Mesenchymal stem cell (in vitro differentiated cells and primary cell): ENCODE measurements around the gene UPF2. TPM values are rescaled to one million over a fixed set of nuclear protein-coding genes. Genes with fewer than 3 reads are reported as not detected.
A peak's percentile ranks its signal among the peaks of the same experiment; 100 is the strongest.

ENCODE experiments used
- DNase-seq: peaks from one replicate; pipeline ENCODE4 v3.0.0-alpha.2; 2013
- H2AFZ ChIP-seq: one replicate; pipeline ENCODE4 v1.6.1; 2013; ENCODE audit warnings: low read depth, mild to moderate bottlenecking, control low read depth, inconsistent platforms, low read length, moderate library complexity
- H2AK5ac ChIP-seq: 2 replicates; pipeline ENCODE4 v1.6.1; 2013; ENCODE audit warnings: low read length, moderate library complexity, mild to moderate bottlenecking, inconsistent platforms; ENCODE audit not compliant: severe bottlenecking
- H2BK120ac ChIP-seq: one replicate; pipeline ENCODE4 v1.6.1; 2013; ENCODE audit warnings: low read depth, mild to moderate bottlenecking, inconsistent platforms, low read length, moderate library complexity
- H2BK12ac ChIP-seq, 2 experiments: one replicate each; pipeline ENCODE4 v1.6.1; 2013; ENCODE audit warnings: inconsistent platforms in 2 of 2, low read length in 2 of 2, mild to moderate bottlenecking in 2 of 2, moderate library complexity in 2 of 2, control low read depth in 1 of 2
- H2BK15ac ChIP-seq: one replicate; pipeline ENCODE4 v1.6.1; 2013; ENCODE audit warnings: mild to moderate bottlenecking, low read depth, inconsistent platforms; ENCODE audit not compliant: poor library complexity, severe bottlenecking
- H2BK5ac ChIP-seq: 2 replicates; pipeline ENCODE4 v1.6.1; 2013; ENCODE audit warnings: low read depth, mild to moderate bottlenecking, low read length, control low read depth, inconsistent platforms; ENCODE audit not compliant: poor library complexity, severe bottlenecking
- H3K14ac ChIP-seq, 2 experiments: one replicate each; pipeline ENCODE4 v1.6.1; 2013; ENCODE audit warnings: inconsistent platforms in 2 of 2, low read length in 2 of 2, control low read depth in 1 of 2, mild to moderate bottlenecking in 1 of 2, moderate library complexity in 1 of 2
- H3K18ac ChIP-seq, 2 experiments: one replicate each; pipeline ENCODE4 v1.6.1; 2013; ENCODE audit warnings: inconsistent platforms in 2 of 2, low read length in 2 of 2, control low read depth in 1 of 2, low read depth in 1 of 2, mild to moderate bottlenecking in 1 of 2
- H3K23ac ChIP-seq, 2 experiments: one replicate each; pipeline ENCODE4 v1.6.1; 2013; ENCODE audit warnings: inconsistent platforms in 2 of 2, low read length in 2 of 2, mild to moderate bottlenecking in 2 of 2, moderate library complexity in 2 of 2, control low read depth in 1 of 2
- H3K27ac ChIP-seq: 2 replicates; pipeline ENCODE4 v1.5.1; 2013; ENCODE audit warnings: mild to moderate bottlenecking, moderate library complexity, low read length, control low read depth, inconsistent platforms; ENCODE audit not compliant: poor library complexity, severe bottlenecking
- H3K27me3 ChIP-seq, 2 experiments: 2 replicates each; pipeline versions ENCODE4 v1.6.1 to v1.7.0; 2013; ENCODE audit warnings: low read length in 2 of 2, mild to moderate bottlenecking in 2 of 2, moderate library complexity in 2 of 2, control low read depth in 1 of 2, inconsistent platforms in 1 of 2; ENCODE audit not compliant: control insufficient read depth in 1 of 2, insufficient read depth in 1 of 2
- H3K36me3 ChIP-seq, 2 experiments: 2 replicates each; pipeline versions ENCODE4 v1.6.1 to v1.7.0; 2013; ENCODE audit warnings: low read length in 2 of 2, control low read depth in 1 of 2, inconsistent platforms in 1 of 2, low read depth in 1 of 2, mild to moderate bottlenecking in 1 of 2; ENCODE audit not compliant: insufficient read depth in 2 of 2, control insufficient read depth in 1 of 2
- H3K4ac ChIP-seq, 2 experiments: one replicate each; pipeline ENCODE4 v1.6.1; 2013; ENCODE audit warnings: inconsistent platforms in 2 of 2, low read length in 2 of 2, mild to moderate bottlenecking in 2 of 2, moderate library complexity in 2 of 2, control low read depth in 1 of 2, low read depth in 1 of 2
- H3K4me1 ChIP-seq: 2 replicates; pipeline ENCODE4 v1.6.1; 2013; ENCODE audit warnings: low read depth, low read length, control low read depth; ENCODE audit not compliant: control insufficient read depth, insufficient read depth
- H3K4me2 ChIP-seq: 2 replicates; pipeline ENCODE4 v1.6.1; 2013; ENCODE audit warnings: low read length, mild to moderate bottlenecking, inconsistent platforms; ENCODE audit not compliant: poor library complexity, severe bottlenecking
- H3K4me3 ChIP-seq, 2 experiments: 2 replicates each; pipeline versions ENCODE4 v1.5.1 to v1.7.0; 2013; ENCODE audit warnings: low read length in 2 of 2, mild to moderate bottlenecking in 2 of 2, control low read depth in 1 of 2, low read depth in 1 of 2; ENCODE audit not compliant: insufficient read depth in 1 of 2
- H3K79me1 ChIP-seq: replicated peaks from 2 replicates; pipeline ENCODE4 v1.6.1; 2013; ENCODE audit warnings: mild to moderate bottlenecking, control low read depth, low read length, inconsistent platforms; ENCODE audit not compliant: poor library complexity, severe bottlenecking
- H3K9ac ChIP-seq: 2 replicates; pipeline ENCODE4 v1.7.0; 2013; ENCODE audit warnings: mild to moderate bottlenecking, low read length, moderate library complexity
- H3K9me3 ChIP-seq: 2 replicates; pipeline ENCODE4 v1.7.0; 2013; ENCODE audit warnings: mild to moderate bottlenecking, low read length; ENCODE audit not compliant: control insufficient read depth
- H4K8ac ChIP-seq: one replicate; pipeline ENCODE4 v1.6.1; 2013; ENCODE audit warnings: inconsistent platforms, mild to moderate bottlenecking, low read length, moderate library complexity
- H4K91ac ChIP-seq: one replicate; pipeline ENCODE4 v1.6.1; 2013; ENCODE audit warnings: mild to moderate bottlenecking, low read length, inconsistent platforms
- WGBS: methylation state at CpG from one replicate; pipeline ENCODE4 v1.1.7; 2013; ENCODE audit warnings: mixed read lengths; 5-methylcytosine and 5-hydroxymethylcytosine counted together
- polyA plus RNA-seq, 2 experiments: library from polyadenylated mRNA; stranded (reverse); fragments of 200-250 nt; gene quantifications; one replicate each; pipeline ENCODE4 v1.2.3, GENCODE V29; 2013

Gene UPF2, protein sequence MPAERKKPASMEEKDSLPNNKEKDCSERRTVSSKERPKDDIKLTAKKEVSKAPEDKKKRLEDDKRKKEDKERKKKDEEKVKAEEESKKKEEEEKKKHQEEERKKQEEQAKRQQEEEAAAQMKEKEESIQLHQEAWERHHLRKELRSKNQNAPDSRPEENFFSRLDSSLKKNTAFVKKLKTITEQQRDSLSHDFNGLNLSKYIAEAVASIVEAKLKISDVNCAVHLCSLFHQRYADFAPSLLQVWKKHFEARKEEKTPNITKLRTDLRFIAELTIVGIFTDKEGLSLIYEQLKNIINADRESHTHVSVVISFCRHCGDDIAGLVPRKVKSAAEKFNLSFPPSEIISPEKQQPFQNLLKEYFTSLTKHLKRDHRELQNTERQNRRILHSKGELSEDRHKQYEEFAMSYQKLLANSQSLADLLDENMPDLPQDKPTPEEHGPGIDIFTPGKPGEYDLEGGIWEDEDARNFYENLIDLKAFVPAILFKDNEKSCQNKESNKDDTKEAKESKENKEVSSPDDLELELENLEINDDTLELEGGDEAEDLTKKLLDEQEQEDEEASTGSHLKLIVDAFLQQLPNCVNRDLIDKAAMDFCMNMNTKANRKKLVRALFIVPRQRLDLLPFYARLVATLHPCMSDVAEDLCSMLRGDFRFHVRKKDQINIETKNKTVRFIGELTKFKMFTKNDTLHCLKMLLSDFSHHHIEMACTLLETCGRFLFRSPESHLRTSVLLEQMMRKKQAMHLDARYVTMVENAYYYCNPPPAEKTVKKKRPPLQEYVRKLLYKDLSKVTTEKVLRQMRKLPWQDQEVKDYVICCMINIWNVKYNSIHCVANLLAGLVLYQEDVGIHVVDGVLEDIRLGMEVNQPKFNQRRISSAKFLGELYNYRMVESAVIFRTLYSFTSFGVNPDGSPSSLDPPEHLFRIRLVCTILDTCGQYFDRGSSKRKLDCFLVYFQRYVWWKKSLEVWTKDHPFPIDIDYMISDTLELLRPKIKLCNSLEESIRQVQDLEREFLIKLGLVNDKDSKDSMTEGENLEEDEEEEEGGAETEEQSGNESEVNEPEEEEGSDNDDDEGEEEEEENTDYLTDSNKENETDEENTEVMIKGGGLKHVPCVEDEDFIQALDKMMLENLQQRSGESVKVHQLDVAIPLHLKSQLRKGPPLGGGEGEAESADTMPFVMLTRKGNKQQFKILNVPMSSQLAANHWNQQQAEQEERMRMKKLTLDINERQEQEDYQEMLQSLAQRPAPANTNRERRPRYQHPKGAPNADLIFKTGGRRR
- 16.2 TPM for polyA plus RNA-seq (2013, experiment 1 of 2)
- 16.8 TPM for polyA plus RNA-seq (2013, experiment 2 of 2)

DNA sequence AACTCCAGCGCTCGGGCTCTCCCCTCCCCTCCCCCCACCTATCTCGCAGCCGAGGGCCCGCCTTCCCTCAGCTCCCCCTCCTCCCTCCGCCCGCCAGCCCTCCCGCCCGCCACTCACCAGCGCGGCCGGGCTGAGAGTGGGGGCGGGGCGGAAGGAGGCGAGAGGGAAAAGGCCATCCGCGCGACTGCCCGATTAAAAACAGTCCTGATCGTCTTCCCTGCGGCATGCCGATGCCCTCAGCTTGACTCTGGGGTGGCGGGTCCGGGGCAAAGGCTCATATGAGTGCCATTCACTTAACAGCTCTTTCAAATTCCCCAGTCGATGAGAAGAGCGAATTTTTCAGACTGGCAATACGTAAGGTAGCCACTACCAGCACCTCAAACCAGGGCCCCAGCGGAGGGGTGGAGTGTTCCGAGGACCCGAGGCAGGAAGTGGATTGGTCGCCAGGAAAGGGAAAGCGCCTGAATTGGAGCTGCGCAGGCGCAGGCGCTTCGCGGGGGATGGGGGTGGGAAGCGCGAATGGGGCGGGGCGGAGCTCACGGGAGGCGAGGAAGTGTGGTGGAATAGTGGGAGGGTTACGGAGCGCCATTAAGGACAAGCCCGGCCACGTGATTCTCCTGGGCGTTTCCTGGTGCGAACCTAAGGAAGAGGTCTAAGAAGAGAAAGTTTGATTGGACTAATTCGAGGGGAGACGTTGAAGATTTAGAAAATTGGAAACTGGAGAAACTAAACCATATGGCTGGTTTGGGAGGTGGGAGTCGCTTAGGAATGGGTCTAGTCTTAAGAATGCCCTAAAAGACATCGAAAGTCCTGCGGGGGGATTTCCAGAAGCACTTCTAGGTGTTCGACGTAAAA is at the start of gene UPF2:
Gene UPF2 (minus strand): TSS at position 13 of the 855 bp plus-strand sequence. CDS start 7,386 bp downstream, outside the sequence.
- H3K27ac ChIP-seq = peak within 1 kb of the TSS; percentile 96
- H3K4ac ChIP-seq = peak within 1 kb of the TSS; percentile 66 to 86
- H3K4me1 ChIP-seq = no peaks in the 10 kb centered on the region
- peak within 1 kb of the TSS; percentile 10 to 62 for H3K23ac ChIP-seq
- H2BK5ac ChIP-seq = peak within 1 kb of the TSS; percentile 99
- no peaks in the 10 kb centered on the region for H3K9me3 ChIP-seq
- H4K91ac ChIP-seq = peak within 1 kb of the TSS; percentile 85
- H3K18ac ChIP-seq = peak within 1 kb of the TSS; percentile 91 to 94
- H3K27me3 ChIP-seq = no peaks in the 10 kb centered on the region
- H2BK15ac ChIP-seq = peak within 1 kb of the TSS; percentile 88
- H2AK5ac ChIP-seq = peak within 1 kb of the TSS; percentile 71
- peak; percentile 98 for DNase-seq
- H3K79me1 ChIP-seq = no peaks in the 10 kb centered on the region
- H2BK12ac ChIP-seq = peak within 1 kb of the TSS in 1 of 2 experiments; percentile 8
- peak within 1 kb of the TSS; percentile 89 to 91 for H3K4me3 ChIP-seq
- no peaks in the 10 kb centered on the region for H3K36me3 ChIP-seq
- peak within 1 kb of the TSS; percentile 94 for H4K8ac ChIP-seq
- WGBS = 8% methylated on average over 50 of the region's 56 CpGs
- H2BK120ac ChIP-seq = peak within 1 kb of the TSS; percentile 94
- peak within 1 kb of the TSS; percentile 95 for H3K4me2 ChIP-seq
- H3K9ac ChIP-seq = peak within 1 kb of the TSS; percentile 99
- peak within 1 kb of the TSS; percentile 54 for H2AFZ ChIP-seq
- peak within 1 kb of the TSS in 1 of 2 experiments; percentile 63 for H3K14ac ChIP-seq

DNA sequence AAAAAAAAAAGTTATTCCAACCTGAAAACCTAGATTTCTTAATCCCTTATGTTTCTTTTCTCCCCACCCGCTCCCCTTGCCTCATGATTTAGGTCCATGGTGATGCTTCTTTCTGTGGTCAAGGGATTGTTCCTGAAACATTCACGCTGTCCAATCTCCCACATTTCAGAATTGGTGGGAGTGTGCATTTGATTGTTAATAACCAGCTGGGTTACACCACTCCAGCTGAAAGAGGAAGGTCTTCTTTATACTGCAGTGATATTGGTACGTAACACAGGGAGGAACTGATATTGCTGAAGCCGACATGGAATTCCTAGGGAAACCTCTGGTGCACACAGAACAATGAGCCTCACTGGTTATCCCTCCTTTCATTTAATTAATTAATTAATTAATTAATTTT is 48.8 kb upstream of the UPF2 start:
- H4K8ac ChIP-seq = no peak overlapping the region
- H2BK15ac ChIP-seq = no peak overlapping the region
- H3K4me2 ChIP-seq = no peak overlapping the region
- 100% methylated on average over 1 of the region's 4 CpGs for WGBS
- H2BK12ac ChIP-seq = no peak overlapping the region
- no peak overlapping the region for H2BK120ac ChIP-seq
- H3K27ac ChIP-seq = no peak overlapping the region
- H3K18ac ChIP-seq = no peak overlapping the region
- no peak overlapping the region for H3K4me3 ChIP-seq
- H3K36me3 ChIP-seq = peaks cover 40 to 69% of the 10 kb centered on the region in 2 experiments
- no peak overlapping the region for H2BK5ac ChIP-seq
- no peaks in the 10 kb centered on the region for H3K9me3 ChIP-seq
- H3K4me1 ChIP-seq = peaks cover 4% of the 10 kb centered on the region
- no peak overlapping the region for H2AFZ ChIP-seq
- DNase-seq = no peak
- H3K23ac ChIP-seq = no peak overlapping the region
- no peaks in the 10 kb centered on the region for H3K79me1 ChIP-seq
- H2AK5ac ChIP-seq = no peak overlapping the region
- H3K14ac ChIP-seq = no peak overlapping the region
- no peak overlapping the region for H4K91ac ChIP-seq
- H3K4ac ChIP-seq = no peak overlapping the region
- no peak overlapping the region for H3K9ac ChIP-seq
- no peaks in the 10 kb centered on the region for H3K27me3 ChIP-seq

DNA sequence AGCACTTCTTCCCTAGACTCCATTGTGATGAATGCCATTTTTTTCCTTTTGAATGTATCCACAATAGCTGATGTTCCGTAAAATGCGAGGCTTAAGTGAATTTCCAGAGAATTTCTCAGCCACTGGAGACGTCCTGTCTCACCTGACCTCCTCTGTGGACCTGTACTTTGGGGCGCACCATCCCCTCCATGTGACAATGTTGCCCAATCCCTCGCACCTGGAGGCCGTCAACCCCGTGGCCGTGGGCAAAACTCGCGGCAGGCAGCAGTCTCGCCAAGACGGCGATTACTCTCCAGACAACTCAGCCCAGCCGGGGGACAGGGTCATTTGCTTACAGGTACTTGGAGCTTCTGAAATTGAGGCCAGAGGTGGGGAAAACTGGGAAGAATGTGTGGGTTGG is 46.3 kb upstream of the UPF2 start:
- H3K9me3 ChIP-seq = no peaks in the 10 kb centered on the region
- H2AK5ac ChIP-seq = no peak overlapping the region
- H2BK12ac ChIP-seq = no peak overlapping the region
- DNase-seq = no peak
- no peak overlapping the region for H3K14ac ChIP-seq
- no peak overlapping the region for H4K8ac ChIP-seq
- H3K27ac ChIP-seq = no peak overlapping the region
- H2BK120ac ChIP-seq = no peak overlapping the region
- peaks cover 37 to 74% of the 10 kb centered on the region in 2 experiments for H3K36me3 ChIP-seq
- H4K91ac ChIP-seq = no peak overlapping the region
- H2BK5ac ChIP-seq = no peak overlapping the region
- no peak overlapping the region for H3K23ac ChIP-seq
- no peaks in the 10 kb centered on the region for H3K79me1 ChIP-seq
- H3K27me3 ChIP-seq = no peaks in the 10 kb centered on the region
- WGBS = 97% methylated on average over 14 of the region's 14 CpGs
- no peak overlapping the region for H3K4me2 ChIP-seq
- no peak overlapping the region for H2BK15ac ChIP-seq
- no peak overlapping the region for H3K18ac ChIP-seq
- H3K9ac ChIP-seq = no peak overlapping the region
- H2AFZ ChIP-seq = no peak overlapping the region
- H3K4ac ChIP-seq = no peak overlapping the region
- peaks cover 2% of the 10 kb centered on the region for H3K4me1 ChIP-seq
- no peak overlapping the region for H3K4me3 ChIP-seq
